Activated CD4-positive, alpha-beta T cell treated with anti-CD3 and anti-CD28 coated beads, Interleukin-10, Interleukin-2, amounts not matched to agents 100 ng/mL and 50 ng/mL, durations not matched to agents 16 hours and 8 hours (primary cell): ENCODE results near the gene ABCB11.
"Not testable (repeated sequence)": the region's sequence is repeated elsewhere in the genome, so short reads cannot be mapped to it uniquely, and the experiment has no call there.

ENCODE experiments used
- DNase-seq: peaks from one replicate; pipeline ENCODE4 v3.0.0-alpha.2; 2020

Gene ABCB11

DNA sequence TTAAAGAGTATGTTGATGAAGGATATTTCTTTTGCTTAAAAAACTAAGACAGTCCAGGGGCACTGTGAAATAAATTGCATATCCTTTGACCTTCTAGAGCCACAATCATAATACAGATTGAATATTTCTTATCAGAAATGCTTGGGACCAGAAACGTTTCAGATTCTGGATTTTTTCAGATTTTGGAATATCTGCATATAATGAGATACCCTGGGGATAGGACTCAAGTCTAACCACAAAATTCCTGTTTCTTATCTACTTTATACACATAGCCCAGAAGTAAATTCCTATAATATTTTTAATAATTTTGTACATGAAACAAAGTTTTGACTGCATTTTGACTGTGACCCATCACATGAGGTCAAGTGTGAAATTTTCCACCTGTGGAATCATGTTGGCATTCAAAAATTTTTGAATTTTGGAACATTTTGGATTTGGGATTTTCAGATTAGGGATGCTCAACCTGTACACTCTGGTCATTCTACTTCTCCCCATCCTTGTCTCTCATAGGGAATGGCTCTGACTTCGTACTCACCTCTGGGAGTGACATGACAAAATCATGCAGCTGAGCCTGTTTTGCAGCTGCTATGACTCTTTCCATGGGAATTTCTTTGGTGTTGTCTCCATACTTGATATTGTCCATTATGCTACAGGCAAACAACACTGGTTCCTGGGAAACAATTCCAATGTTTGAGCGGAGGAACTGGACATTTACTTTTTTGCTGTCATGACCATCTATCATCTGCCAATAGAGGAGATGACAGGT is 104.3 kb downstream of the ABCB11 start:
- DNase-seq, result no peak

DNA sequence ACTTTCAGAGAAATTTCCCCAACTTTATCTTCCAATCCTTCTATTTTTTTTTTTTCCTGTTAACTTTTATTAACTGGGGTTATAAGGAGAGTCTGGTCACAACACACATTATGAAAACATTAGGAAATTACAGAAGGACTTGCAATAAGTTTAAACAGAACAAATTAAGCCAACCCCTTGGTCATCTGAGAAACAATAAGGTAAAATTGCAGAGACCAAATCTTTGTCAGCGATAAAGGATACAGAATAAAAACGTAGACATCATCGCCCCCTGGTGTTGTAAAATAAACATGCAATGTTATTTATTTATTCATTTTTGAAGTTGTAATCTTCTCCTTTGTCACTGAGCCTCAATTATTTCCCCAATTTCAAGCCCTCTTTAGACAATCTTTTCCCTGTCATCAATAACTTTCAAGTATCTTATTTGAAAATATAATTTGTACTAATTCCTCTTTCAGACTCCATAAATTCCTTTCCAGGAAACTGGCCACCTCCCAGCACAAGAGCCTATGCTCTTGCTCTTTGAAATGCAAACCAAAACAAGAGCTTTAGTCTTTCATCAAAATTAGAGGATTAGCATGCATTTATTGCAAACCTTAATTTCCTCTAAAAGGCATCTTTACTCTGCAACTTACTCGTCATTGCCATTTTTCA is 110.5 kb downstream of the ABCB11 start:
- peak; percentile 40 for DNase-seq

DNA sequence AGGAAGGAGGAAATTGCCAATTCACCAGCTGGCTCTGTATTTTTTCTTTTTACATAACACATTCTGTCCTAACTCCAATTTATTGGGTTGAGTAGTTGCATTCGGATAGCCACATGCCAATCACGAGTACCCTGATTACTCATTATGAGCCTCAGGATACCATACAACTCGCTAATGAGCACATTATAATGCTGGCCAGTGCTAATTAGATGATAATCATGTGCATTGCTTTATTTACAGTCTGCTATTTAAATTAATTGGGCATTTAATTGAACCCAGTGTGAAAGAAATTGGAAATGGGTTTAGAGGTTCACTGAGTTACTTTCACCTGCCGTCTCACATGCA is 114.8 kb downstream of the ABCB11 start:
- DNase-seq, result no peak

DNA sequence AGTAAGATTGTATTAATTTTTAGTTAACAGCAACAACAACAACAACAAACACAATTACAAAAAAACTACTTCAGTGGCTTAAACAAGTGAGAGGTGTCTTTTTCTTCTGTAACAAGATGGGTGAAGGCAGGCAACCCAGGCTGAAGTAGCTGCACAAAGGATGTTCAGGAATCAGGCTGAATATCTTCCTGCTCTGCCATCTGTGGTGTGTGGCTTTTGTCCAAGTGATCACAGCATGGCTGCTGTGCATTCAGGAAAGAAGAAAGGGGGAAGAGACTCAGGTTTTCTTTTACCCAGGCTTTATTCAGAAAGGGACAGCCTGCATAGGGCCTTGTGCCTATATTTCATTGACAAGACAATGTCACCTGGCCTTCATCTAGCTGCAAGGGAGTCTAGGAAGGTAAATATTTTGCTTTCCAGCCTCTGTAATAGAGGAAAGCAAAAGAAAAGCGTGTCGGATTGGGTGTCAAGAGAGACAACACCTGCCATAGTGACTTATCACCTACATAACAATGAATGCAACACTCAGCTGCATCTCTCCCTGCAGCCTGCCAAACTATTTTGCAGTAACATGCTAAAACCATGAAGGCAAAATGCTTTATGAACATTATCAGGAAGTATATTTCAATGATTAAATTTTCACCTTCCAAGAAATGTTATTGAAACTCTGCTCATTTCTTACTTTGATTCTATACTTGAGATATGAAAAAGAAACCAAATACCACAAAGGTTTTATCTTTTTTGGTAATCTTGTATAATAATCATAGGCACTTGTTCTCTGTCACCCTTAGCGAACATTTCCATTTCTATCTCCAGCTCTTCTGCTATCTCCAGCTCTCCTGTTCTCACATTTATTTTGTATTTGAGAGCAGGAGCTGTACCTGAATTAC is 115.4 kb downstream of the ABCB11 start:
- peak; percentile 31 for DNase-seq

DNA sequence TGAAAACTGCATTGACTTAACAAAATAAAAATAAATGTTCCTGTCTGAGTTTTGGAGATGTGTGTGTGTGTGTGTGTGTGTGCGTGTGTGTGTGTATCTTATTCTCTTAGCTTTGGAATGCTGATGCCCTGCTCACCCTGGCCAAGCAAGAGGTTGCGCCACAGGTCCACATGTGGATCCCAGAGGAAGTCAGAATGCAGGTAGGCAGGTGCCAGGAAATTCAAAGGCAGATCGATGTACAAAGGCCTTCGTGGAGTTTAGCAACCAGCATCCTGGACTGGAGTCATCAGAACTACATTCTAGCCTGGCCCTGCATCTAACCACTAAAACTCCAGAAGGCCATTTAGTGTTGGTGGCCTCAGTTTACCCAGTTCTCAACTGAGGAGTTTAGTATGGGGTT is 117.6 kb downstream of the ABCB11 start:
- no peak for DNase-seq

DNA sequence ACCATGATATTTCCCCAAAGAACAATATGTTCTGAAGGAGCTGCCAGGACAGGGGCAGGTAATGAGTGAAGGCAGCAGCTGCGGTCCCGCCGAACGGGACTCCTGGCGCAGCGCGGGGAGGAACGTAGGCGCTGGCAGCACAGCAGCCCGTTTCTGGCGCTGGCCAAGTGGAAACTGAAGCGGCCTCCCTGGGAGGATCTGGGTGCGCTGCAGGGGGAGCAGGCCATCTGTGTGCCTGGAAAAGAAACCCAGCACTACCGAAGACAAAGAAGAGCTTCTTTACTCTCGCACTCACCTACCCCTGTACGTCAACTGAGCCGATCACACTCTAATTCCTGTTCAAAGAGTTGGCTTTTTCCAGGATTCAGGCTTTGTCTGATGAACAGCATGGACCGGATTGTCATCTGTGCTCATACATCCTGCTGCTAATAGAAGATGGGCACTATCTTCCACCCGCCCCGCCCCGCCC is 118.2 kb downstream of the ABCB11 start:
- DNase-seq, result no peak

DNA sequence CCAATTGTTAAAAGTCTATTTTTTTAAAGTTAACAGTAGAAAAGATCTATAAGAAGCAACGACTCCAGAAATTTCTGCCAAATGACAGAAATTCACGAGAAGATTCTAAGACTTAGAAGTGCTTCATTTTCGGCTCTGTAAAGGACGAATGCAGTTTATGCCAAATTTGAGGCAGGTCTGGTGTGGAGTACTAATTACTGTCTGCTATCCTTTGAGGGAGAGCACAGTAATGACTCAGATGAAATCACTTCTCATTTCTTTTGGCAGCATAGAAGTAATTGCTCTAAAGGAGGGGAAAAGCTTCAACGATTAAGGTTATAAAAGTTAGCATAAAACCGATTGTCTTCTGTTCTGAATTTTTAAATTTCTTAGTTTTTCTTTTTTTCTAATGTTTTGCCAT is 118.7 kb downstream of the ABCB11 start:
- DNase-seq, result no peak

DNA sequence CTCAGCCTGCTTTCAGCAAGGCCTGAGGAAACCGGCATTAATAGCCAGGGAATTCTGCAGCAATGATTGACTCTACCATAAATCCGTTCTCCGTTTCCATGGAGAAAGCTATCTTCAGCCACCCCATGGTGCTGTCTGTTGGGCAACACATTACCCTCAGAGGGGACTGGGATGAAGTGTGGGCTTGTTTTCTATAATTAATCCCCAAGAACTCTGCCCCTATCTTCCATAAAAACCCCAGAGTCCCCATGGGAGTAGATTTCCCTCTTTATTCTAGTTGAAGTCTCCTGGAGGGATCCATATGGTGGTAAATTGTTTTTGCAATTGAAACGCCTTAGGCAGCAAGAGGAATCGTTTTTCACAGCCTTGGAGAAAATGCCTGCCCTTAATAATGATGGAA is 120.8 kb downstream of the ABCB11 start:
- DNase-seq, result no peak

DNA sequence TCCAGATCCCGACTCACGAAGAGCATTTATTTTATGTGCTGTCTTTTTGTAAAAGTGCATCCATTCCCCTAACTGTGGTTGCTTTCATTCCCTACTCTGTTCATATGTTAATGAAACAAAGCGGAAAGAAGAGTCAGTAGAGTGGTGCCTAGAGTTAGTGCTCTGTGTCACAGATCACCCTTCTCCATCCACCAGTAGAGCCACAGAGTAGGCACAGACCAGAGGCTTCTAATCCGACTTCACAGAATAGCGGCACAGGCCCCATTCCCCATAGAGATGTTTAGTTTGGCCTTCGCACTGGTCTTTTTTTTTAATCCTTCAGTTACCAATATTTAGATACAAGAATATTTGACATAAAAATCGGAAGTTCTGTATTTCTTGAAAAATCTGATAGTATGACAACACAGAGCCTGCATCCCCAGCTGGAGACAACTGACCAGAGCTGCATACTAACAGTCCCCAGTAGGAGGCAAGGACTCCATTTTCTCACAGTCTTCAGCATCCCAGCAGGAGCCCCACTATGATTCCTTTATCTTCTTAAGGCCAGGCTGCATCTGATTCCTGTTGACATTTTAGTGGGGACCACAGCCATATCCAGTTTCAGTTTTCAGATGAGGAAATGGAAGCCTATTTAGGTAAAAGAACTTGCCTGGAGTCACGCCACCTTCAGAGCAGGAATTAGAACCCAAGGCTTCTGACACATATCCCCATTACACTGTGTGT is 123.0 kb downstream of the ABCB11 start:
- DNase-seq, result no peak

DNA sequence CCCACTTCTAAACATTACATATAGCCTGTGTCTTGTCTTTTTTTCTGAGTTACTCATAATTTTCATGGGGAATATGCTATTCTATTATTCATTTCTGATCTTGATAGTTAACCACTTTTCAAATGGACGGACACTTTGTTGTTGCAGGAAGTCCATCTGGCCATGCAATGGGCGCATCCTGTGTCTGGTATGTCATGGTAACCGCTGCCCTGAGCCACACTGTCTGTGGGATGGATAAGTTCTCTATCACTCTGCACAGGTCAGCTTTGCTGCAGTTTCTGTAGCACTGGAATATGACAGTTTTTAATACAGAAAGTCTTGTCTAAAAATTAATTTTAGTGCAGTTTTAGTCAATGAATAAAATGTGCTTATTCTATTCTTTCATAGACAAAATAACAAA is 126.8 kb downstream of the ABCB11 start:
- DNase-seq, result no peak

DNA sequence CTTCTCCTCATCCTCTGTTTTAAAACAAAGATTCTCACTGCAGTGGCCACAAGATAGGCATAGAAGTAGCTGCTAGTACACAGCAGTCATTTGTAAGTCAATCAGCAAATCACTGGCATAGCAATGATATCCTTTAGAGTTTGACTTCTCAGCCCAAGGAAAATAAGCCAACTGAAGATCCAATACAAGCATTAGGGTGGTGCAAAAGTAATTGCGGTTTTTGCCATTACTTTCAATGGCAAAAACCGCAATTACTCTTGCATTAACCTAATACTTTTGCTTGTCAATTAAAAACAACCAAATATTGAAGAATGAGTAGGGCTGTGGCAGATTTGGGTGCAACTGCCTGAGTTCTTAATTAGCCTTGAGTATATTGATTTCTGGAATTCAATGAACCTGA is 127.2 kb downstream of the ABCB11 start:
- no peak for DNase-seq

DNA sequence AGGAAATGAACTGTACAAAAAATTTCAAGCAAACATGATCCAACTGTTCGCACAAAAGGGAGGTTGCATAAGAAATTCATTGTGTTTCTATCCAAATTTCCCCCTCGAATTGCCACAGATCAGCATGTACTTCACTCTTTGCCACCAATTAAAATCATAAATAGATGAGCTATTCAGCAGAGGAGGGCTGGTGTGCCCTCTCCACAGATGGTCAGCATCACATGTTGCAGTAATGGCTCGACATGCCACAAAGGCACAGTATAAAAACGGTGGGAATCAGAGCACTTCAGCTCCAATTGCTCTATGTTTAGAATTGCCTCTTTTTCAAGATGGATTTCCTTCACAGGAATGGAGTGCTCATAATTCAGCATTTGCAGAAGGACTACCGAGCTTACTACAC is 130.1 kb downstream of the ABCB11 start, which contains the start of gene G6PC2:
G6PC2 (plus strand) TSS at position 289 of the 400 bp plus-strand sequence; CDS start at position 330, 41 bp downstream.
- no peak for DNase-seq

DNA sequence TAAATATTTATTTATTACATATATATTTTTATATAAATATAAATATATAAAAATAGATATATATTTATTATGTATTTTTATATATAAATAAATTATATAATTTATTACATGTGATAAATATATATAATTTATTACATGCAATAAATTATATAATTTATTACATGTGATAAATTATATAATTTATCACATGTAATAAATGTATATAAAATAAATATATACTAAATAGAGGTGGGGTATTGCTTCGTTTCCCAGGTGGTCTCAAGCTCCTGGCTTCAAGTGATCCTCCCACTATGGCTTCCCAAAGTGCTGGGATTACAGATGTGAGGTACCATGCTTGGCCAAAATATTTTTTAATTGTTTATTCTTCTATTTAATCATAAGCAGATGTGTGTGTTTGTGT is 133.7 kb downstream of the ABCB11 start:
- DNase-seq, result no peak

DNA sequence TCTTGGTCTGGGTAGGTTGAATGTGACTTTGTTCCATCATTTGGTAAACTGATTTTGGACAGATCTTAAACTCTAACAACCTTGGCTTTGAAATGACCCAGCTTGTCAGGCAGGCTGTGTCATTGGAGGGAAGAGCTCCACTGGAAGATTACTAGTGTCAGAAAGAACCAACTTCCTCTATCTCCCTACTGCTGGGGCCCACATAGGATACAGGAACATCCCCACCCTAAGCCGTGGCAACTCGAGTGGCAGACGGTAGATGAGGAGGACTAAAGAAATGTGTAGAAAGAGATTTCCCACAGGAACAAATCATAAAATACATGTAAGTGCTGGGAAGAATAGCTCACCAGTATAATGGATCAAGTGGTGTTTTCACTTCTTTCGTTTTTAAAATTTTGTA is 134.3 kb downstream of the ABCB11 start:
- DNase-seq, result no peak

DNA sequence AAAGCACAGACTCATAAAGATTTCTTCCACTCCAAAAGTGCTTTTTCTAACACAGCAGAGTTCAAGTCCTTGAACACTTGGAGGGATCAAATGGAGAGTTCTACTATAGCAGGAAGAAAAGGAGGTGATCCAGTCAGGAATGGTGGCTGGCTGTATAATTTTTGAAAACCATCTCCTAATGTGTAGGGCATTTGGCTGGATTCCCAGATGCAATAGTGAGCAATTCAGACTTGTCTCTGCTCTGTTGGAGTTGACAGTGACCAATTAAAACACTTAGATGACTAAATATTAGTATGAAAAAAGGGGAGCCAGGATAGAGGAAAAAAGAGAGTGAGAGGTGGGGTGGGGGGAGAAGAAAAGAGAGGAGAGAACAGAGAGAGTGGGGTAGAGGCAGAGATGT is 135.4 kb downstream of the ABCB11 start:
- no peak for DNase-seq

DNA sequence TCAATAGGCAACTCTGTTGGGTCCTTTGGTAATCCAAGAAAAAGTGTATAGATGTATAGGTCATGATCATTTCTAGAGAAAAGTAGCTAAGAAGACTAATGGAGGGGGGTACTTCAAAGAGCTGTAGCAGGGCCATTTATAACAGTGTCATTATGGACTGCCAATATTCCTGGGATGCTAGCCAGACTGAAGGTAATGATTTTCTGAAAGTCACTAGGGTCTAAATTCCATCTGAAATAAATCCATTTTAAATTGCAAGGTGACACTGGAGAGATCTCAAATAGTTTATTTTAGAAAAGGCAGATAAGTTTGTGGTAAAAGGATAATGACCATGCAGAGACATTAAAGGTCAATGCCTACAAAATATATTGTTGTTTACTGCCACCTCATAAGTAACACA is 136.4 kb downstream of the ABCB11 start:
- DNase-seq, result no peak

DNA sequence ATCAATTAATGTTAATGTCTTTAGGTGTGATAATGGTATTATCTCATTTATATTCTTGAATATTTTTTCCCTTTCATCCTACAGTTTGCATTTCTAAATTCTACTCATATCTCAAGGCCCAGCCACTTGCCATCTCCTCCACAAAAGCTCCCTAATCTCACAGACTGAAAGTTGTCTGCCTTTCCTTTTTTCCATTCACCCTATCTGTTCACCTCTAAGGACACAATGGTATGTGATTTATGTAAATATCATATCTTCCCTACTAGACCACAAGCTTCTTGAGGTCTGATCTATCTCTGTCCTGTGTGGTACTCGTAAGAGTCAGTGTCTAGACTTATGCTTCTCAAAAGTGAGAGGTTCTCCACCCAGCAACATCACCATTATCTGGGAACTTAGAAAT is 137.0 kb downstream of the ABCB11 start:
- DNase-seq, result no peak

DNA sequence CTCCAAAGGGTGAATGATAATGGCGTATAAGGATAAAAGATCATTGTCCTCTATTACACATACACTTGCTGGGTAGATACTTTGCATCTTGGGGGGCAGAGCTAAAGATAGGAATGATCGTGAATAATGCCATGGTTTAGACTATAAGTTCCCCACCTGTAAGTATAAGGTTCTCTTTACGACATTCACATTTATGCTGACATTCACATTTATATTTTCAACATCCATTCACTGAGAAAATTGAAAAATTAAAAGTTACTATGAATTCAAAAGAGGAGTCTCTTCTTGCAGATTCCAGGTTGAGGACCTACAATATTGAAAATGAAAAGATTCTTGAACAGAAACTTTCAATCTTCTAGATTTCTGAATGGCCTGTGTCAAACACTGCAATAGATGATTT is 138.8 kb downstream of the ABCB11 start:
- no peak for DNase-seq

DNA sequence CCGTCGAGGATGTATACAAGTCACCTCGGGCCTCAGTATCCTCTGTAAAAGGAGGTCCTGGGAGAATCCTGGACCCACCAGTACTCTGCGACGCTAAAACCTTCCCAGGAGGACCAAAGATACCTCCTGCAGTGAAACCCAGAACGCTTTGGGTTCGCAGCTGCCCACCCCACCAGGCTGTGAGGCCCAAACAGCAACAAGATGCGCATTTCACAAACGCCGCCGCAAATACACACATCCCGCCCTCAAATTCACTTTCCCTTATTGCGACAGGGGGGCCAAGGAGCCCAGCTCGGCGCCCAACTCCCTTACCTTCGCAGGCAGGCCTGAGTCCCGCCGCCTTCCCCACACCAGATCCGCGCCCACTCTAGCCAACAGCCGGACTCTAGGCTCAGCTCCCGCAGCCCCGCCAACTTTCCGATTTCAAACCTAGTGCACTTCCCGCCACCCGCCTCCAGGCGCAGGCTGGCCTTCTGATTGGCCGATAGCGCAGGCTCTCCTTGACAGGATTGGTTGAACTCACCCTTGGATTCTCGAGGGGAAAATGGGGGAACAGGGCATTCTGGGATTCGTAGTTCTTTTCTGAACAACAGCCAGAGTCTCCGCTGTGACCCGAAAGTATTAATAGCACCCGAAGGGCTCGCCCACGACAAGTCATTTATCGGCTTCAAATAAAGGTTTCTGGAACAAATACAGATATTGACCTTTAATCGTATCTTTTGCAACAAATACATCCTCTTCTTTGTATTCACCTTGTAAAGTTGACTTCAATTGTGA is 140.9 kb downstream of the ABCB11 start, which contains the start of gene SPC25:
SPC25 (minus strand) TSS at position 425 of the 777 bp plus-strand sequence. CDS start 911 bp downstream, outside the sequence.
- DNase-seq, result peak; percentile 97

DNA sequence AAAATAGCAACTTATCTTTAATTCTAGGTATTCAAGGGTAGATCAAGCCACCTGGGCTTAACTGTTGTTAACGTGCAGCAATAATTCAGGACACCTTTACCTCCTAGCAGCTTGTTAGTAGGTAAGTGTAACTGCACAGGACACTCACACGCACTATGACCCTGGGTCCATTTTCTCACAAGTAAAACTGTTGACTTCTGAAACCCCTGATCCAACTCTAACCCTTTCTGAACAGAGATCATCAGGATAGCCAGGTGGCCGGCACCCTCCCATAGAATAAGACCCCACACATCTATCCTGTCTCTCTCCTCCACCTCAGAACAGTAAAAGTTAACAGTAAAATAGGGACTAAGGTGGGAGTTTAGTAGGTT is 141.5 kb downstream of the ABCB11 start:
- DNase-seq, result peak; percentile 6

DNA sequence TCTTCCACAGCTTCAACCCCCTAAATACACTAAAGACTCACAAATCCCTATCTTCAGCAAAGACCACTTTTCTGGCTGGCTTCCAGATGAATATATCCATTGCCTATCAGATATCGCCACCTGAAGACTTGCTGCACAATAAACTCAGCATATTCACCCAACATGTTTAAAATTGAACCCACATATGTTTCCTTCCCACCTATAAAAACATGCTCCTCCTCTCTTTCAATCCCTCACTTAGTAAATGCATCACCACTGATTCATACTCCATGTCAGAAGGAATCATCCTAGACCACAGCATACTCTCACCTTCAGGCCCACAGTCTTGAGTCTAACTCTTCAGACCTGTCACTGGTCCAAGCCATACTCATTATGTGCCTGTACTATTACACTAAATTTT is 146.1 kb downstream of the ABCB11 start:
- peak; percentile 15 for DNase-seq

DNA sequence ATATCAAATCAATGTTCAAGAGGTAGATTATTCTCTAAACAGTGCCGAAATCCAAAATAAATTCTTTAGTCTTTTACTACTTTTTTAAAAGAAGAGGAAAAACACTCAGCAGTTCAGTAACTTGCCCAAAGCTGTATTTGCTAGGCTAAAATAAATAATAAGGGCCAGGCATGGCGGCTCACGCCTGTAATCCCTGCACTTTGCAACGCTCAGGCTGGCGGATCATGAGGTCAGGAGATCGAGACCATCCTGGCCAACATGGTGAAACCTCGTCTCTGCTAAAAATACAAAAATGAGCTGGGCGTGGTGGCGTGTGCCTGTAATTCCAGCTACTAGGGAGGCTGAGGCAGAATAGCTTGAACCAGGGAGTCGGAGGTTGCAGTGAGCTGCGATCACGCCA is 149.0 kb downstream of the ABCB11 start:
- DNase-seq, result not testable (repeated sequence)
